SU-DHL-6 (cell line): ENCODE data around the gene DCAF4.
A peak's percentile ranks its signal among the peaks of the same experiment; 100 is the strongest.

Source experiments
- H2AFZ ChIP-seq: fragments of 200-600 bp; sonication (generic); 2 replicates; pipeline ENCODE4 v1.6.1; 2014; ENCODE audit warnings: low read depth, mild to moderate bottlenecking, moderate library complexity, mixed read lengths, antibody characterized with exemption, low read length; ENCODE audit not compliant: severe bottlenecking
- H3F3A ChIP-seq: fragments of 200-600 bp; shearing (Covaris generic); 2 replicates; pipeline ENCODE4 v1.6.0; 2016; ENCODE audit warnings: antibody characterized with exemption, mild to moderate bottlenecking; ENCODE audit not compliant: insufficient read depth
- H3K27ac ChIP-seq: fragments of 200-600 bp; sonication (generic); 2 replicates; pipeline ENCODE4 v1.5.1; 2016; ENCODE audit warnings: low read depth, mild to moderate bottlenecking, low read length, moderate library complexity, mixed read lengths
- H3K27me3 ChIP-seq: fragments of 200-600 bp; sonication (generic), shearing (Covaris generic); 2 replicates; pipeline ENCODE4 v1.6.0; 2014; ENCODE audit warnings: mild to moderate bottlenecking, low read length
- H3K36me3 ChIP-seq: fragments of 200-600 bp; sonication (generic); 2 replicates; pipeline ENCODE4 v1.6.1; 2014; ENCODE audit warnings: mild to moderate bottlenecking, low read length, mixed read lengths
- H3K4me2 ChIP-seq: fragments of 300-600, 200-600 bp; shearing (Covaris generic), sonication (generic); 2 replicates; pipeline ENCODE4 v1.6.0; 2014; ENCODE audit warnings: low read length, low read depth, mild to moderate bottlenecking; ENCODE audit not compliant: poor library complexity, severe bottlenecking
- H3K4me3 ChIP-seq: fragments of 200-600 bp; sonication (generic); 2 replicates; pipeline ENCODE4 v1.5.1; 2014; ENCODE audit warnings: antibody characterized with exemption, low read length, mild to moderate bottlenecking, mixed read lengths; ENCODE audit not compliant: insufficient read depth, poor library complexity, severe bottlenecking
- H3K79me2 ChIP-seq: fragments of 200-600 bp; sonication (generic); 2 replicates; pipeline ENCODE4 v1.6.1; 2014; ENCODE audit warnings: mild to moderate bottlenecking, low read length, moderate library complexity; ENCODE audit not compliant: insufficient read depth
- H3K9ac ChIP-seq: fragments of 200-600 bp; sonication (generic); 2 replicates; pipeline ENCODE4 v1.7.0; 2014; ENCODE audit warnings: mild to moderate bottlenecking, low read length
- H3K9me2 ChIP-seq: fragments of 200-600 bp; sonication (generic); replicated peaks from 2 replicates; pipeline ENCODE4 v1.6.1; 2014; ENCODE audit warnings: low read length; ENCODE audit not compliant: insufficient read depth
- H3K9me3 ChIP-seq: fragments of 200-600 bp; sonication (generic); 2 replicates; pipeline ENCODE4 v1.6.1; 2014; ENCODE audit warnings: low read length, mixed read lengths; ENCODE audit not compliant: insufficient read depth
- H4K20me1 ChIP-seq: fragments of 200-600 bp; sonication (generic); 2 replicates; pipeline ENCODE4 v1.6.1; 2014; ENCODE audit warnings: low read depth, mild to moderate bottlenecking, antibody characterized with exemption, low read length, moderate library complexity, mixed read lengths
- CTCF ChIP-seq: fragments of 200-600 bp; sonication (generic); IDR thresholded peaks from one replicate; pipeline ENCODE4 v1.5.1; 2017; ENCODE audit warnings: antibody characterized with exemption, mild to moderate bottlenecking, low read length, moderate library complexity; ENCODE audit not compliant: insufficient read depth, poor library complexity, severe bottlenecking
- EZH2phosphoT487 ChIP-seq: fragments of 200-600 bp; sonication (generic), shearing (Covaris generic); conservative IDR thresholded peaks from 2 replicates; pipeline ENCODE4 v1.6.1; 2018; ENCODE audit warnings: mild to moderate bottlenecking, antibody characterized with exemption, low read length, moderate library complexity, mixed read lengths

DCAF4 gene

GRCh38 chr14:72925815-72926291 is 411 bp upstream of the DCAF4 start:
- H3K9ac ChIP-seq = peak overlapping the region; percentile 44
- H3K36me3 ChIP-seq = no peaks in the 10 kb centered on the region
- H4K20me1 ChIP-seq = no peaks in the 10 kb centered on the region
- no peak overlapping the region for H3K27ac ChIP-seq
- peak overlapping the region; percentile 54 for H2AFZ ChIP-seq
- peak overlapping the region; percentile 49 for H3K4me3 ChIP-seq
- H3K27me3 ChIP-seq = no peaks in the 10 kb centered on the region
- H3K4me2 ChIP-seq = peak overlapping the region; percentile 56
- peaks cover 35% of the 10 kb centered on the region for H3K79me2 ChIP-seq
- no peaks in the 10 kb centered on the region for H3K9me2 ChIP-seq
- no peak for TF ChIP-seq EZH2phosphoT487
- no peak for TF ChIP-seq CTCF
- no peaks in the 10 kb centered on the region for H3F3A ChIP-seq
- H3K9me3 ChIP-seq = no peaks in the 10 kb centered on the region

GRCh38 chr14:72928872-72929271 is 2.6 kb downstream of the DCAF4 start:
- H3K27ac ChIP-seq = no peak overlapping the region
- no peaks in the 10 kb centered on the region for H3K27me3 ChIP-seq
- H3F3A ChIP-seq = no peaks in the 10 kb centered on the region
- no peaks in the 10 kb centered on the region for H4K20me1 ChIP-seq
- no peaks in the 10 kb centered on the region for H3K36me3 ChIP-seq
- TF ChIP-seq CTCF (no peak), EZH2phosphoT487 (no peak)
- H3K9me3 ChIP-seq = no peaks in the 10 kb centered on the region
- peaks cover 65% of the 10 kb centered on the region for H3K79me2 ChIP-seq
- H2AFZ ChIP-seq = no peak overlapping the region
- H3K4me2 ChIP-seq = no peak overlapping the region
- H3K4me3 ChIP-seq = no peak overlapping the region
- no peaks in the 10 kb centered on the region for H3K9me2 ChIP-seq
- H3K9ac ChIP-seq = no peak overlapping the region

DNA sequence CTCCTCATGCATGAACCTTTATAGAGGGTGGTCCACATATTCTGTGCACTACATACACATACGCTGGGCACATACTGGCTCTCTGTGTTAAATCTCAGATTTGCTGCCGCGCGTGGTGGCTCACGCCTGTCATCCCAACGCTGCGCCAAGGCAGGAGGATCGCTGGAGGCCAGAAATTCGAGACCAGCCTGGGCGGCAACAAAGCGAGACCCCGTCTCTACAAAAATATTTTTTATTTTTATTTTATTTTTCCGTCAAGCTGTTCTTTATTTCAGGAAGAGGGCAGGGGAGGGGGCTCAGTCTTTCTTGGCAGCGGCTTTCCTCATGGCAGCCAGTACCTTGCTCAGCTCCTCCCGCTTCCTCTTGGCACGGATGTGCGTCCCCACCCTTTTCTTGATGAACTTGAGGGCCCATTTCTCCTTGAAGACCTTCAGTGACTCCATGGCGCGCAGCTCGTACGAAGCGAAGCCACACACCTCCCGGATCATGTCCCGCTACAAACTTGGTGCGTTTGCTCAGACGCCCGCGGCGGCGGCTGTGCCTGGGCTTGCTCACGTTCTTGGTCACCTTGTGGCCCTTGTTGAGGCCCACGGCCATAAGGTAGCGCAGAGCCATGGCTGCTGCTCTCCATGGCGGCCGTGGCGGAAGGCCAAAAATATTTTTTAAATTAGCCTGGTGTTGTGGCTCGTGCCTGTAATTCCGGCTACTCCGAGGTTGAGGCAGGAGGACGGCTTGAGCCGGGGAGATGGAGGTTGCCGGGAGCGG is 3.2 kb downstream of the DCAF4 start:
- Histone ChIP-seq H3K27ac (no peak overlapping the region), H3K4me2 (no peak overlapping the region), H2AFZ (no peak overlapping the region), H3K79me2 (peaks cover 69% of the 10 kb centered on the region), H3K4me3 (no peak overlapping the region), H3K9me2 (no peaks in the 10 kb centered on the region), H3K36me3 (no peaks in the 10 kb centered on the region), H3K9me3 (no peaks in the 10 kb centered on the region), H3K9ac (no peak overlapping the region), H3F3A (no peaks in the 10 kb centered on the region), H4K20me1 (no peaks in the 10 kb centered on the region), H3K27me3 (no peaks in the 10 kb centered on the region)
- TF ChIP-seq EZH2phosphoT487 (no peak), CTCF (no peak)
